HEK293 (cell line): ENCODE data around the gene LGALS4.
"Not testable (repeated sequence)": the region's sequence is repeated elsewhere in the genome, so short reads cannot be mapped to it uniquely, and the experiment has no call there.

Experiments used
- CTCF ChIA-PET: fragments of 350-600 bp; formaldehyde crosslinking; extraction: SDS; loops from one replicate; lab custom pipeline; 2021; ENCODE audit warnings: antibody characterized with exemption; lab: Yijun Ruan, JAX
- POLR2A ChIA-PET: fragments of 300-600 bp; formaldehyde crosslinking; extraction: SDS; loops from one replicate; lab custom pipeline; 2020; ENCODE audit warnings: antibody characterized with exemption, inconsistent platforms; lab: Yijun Ruan, JAX
- H3K27ac ChIP-seq: fragments of 200-500 bp; sonication (Bioruptor generic); 2 replicates; pipeline ENCODE4 v1.5.1; 2014; ENCODE audit warnings: low read depth, low read length, control low read depth, inconsistent platforms; ENCODE audit errors: extremely low read depth
- H3K36me3 ChIP-seq, 2 experiments: fragments of 200-500 bp in 1 of 2; sonication (Bioruptor generic) in 1 of 2; 1 replicate in 1 of 2; 2 replicates in 1 of 2; pipeline ENCODE4 v1.5.1; 2014 to 2017; ENCODE audit warnings: inconsistent platforms in 2 of 2, low read length in 2 of 2; ENCODE audit not compliant: control insufficient read depth in 2 of 2, insufficient read depth in 1 of 2
- H3K4me1 ChIP-seq: fragments of 200-500 bp; sonication (Bioruptor generic); 2 replicates; pipeline ENCODE4 v1.5.1; 2014; ENCODE audit warnings: mild to moderate bottlenecking, low read length, inconsistent platforms; ENCODE audit not compliant: control insufficient read depth, insufficient read depth
- H3K4me3 ChIP-seq: 2 replicates; pipeline ENCODE4 v1.5.1; 2011; ENCODE audit warnings: low read depth, mild to moderate bottlenecking, control low read depth, low read length, moderate library complexity
- H3K9me3 ChIP-seq: fragments of 200-500 bp; sonication (Bioruptor generic); 2 replicates; pipeline ENCODE4 v1.5.1; 2014; ENCODE audit warnings: low read depth, low read length, inconsistent platforms; ENCODE audit not compliant: control insufficient read depth, insufficient read depth
- GLIS1 ChIP-seq: fragments of 450-650 bp; formaldehyde crosslinking; IDR thresholded peaks from 2 replicates; pipeline ENCODE4 v1.5.1; 2016; ENCODE audit warnings: missing biosample characterization, missing genetic modification characterization
- KLF10 ChIP-seq: fragments of 450-650 bp; IDR thresholded peaks from 2 replicates; pipeline ENCODE4 v1.5.1; 2018; ENCODE audit warnings: missing biosample characterization, mild to moderate bottlenecking, missing genetic modification characterization
- PRDM1 ChIP-seq: fragments of 450-650 bp; formaldehyde crosslinking; IDR thresholded peaks from 2 replicates; pipeline ENCODE4; 2016; ENCODE audit warnings: missing biosample characterization, missing genetic modification characterization
- REPIN1 ChIP-seq: fragments of 450-650 bp; formaldehyde crosslinking; IDR thresholded peaks from 2 replicates; pipeline ENCODE4 v1.5.1; 2017; ENCODE audit warnings: missing biosample characterization, missing genetic modification characterization, low read depth
- SCRT1 ChIP-seq: fragments of 450-650 bp; formaldehyde crosslinking; IDR thresholded peaks from 2 replicates; pipeline ENCODE4 v1.5.1; 2016; ENCODE audit warnings: missing biosample characterization, missing genetic modification characterization, borderline replicate concordance
- SP2 ChIP-seq: fragments of 450-650 bp; formaldehyde crosslinking; IDR thresholded peaks from 2 replicates; pipeline ENCODE4 v1.5.1; 2016; ENCODE audit warnings: missing biosample characterization, missing genetic modification characterization
- ZBTB17 ChIP-seq: fragments of 450-650 bp; formaldehyde crosslinking; IDR thresholded peaks from 2 replicates; pipeline ENCODE4 v1.5.1; 2016; ENCODE audit warnings: missing biosample characterization, missing genetic modification characterization
- ZFP37 ChIP-seq: fragments of 450-650 bp; formaldehyde crosslinking; IDR thresholded peaks from 2 replicates; pipeline ENCODE4 v1.5.1; 2016; ENCODE audit warnings: missing biosample characterization, missing genetic modification characterization
- ZNF121 ChIP-seq: fragments of 450-650 bp; formaldehyde crosslinking; IDR thresholded peaks from 2 replicates; pipeline ENCODE4 v1.5.1; 2016; ENCODE audit warnings: missing biosample characterization, missing genetic modification characterization
- ZNF155 ChIP-seq: fragments of 450-650 bp; formaldehyde crosslinking; IDR thresholded peaks from 2 replicates; pipeline ENCODE4 v1.5.1; 2016; ENCODE audit warnings: missing biosample characterization, missing genetic modification characterization
- ZNF324 ChIP-seq: fragments of 450-650 bp; formaldehyde crosslinking; IDR thresholded peaks from 2 replicates; pipeline ENCODE4 v1.5.1; 2016; ENCODE audit warnings: missing biosample characterization, missing genetic modification characterization
- ZNF335 ChIP-seq: fragments of 450-650 bp; formaldehyde crosslinking; conservative IDR thresholded peaks from 2 replicates; pipeline ENCODE4 v1.5.1; 2016; ENCODE audit warnings: missing biosample characterization, missing genetic modification characterization
- ZNF350 ChIP-seq: fragments of 450-650 bp; formaldehyde crosslinking; IDR thresholded peaks from 2 replicates; pipeline ENCODE4 v1.5.0; 2017; ENCODE audit warnings: missing biosample characterization, mild to moderate bottlenecking, missing genetic modification characterization
- ZNF391 ChIP-seq: fragments of 450-650 bp; formaldehyde crosslinking; IDR thresholded peaks from 2 replicates; pipeline ENCODE4 v1.5.1; 2016; ENCODE audit warnings: low read depth, missing biosample characterization, missing genetic modification characterization, borderline replicate concordance
- ZNF544 ChIP-seq: fragments of 450-650 bp; formaldehyde crosslinking; IDR thresholded peaks from 2 replicates; pipeline ENCODE4 v1.5.0; 2017; ENCODE audit warnings: missing biosample characterization, missing genetic modification characterization
- ZNF571 ChIP-seq: fragments of 450-650 bp; formaldehyde crosslinking; IDR thresholded peaks from 2 replicates; pipeline ENCODE4 v1.5.0; 2017; ENCODE audit warnings: missing biosample characterization, missing genetic modification characterization
- ZNF596 ChIP-seq: fragments of 450-650 bp; IDR thresholded peaks from 2 replicates; pipeline ENCODE4 v1.5.0; 2018; ENCODE audit warnings: missing biosample characterization, mild to moderate bottlenecking, missing genetic modification characterization, moderate library complexity
- ZNF626 ChIP-seq: fragments of 450-650 bp; sonication (Bioruptor Pico); formaldehyde crosslinking; IDR thresholded peaks from 2 replicates; pipeline ENCODE4 v1.5.1; 2018; ENCODE audit warnings: missing biosample characterization, missing genetic modification characterization, inconsistent platforms
- ZNF629 ChIP-seq: fragments of 450-650 bp; formaldehyde crosslinking; IDR thresholded peaks from 2 replicates; pipeline ENCODE4 v1.5.1; 2017; ENCODE audit warnings: missing biosample characterization, missing genetic modification characterization
- ZNF768 ChIP-seq: fragments of 450-650 bp; formaldehyde crosslinking; IDR thresholded peaks from 2 replicates; pipeline ENCODE4 v1.5.1; 2018; ENCODE audit warnings: missing biosample characterization, mild to moderate bottlenecking, missing genetic modification characterization
- TF ChIP-seq, protein P1 (sequence below): fragments of 450-650 bp; formaldehyde crosslinking; IDR thresholded peaks from 2 replicates; pipeline ENCODE4 v1.5.1; 2016; ENCODE audit warnings: missing biosample characterization, missing genetic modification characterization
- TF ChIP-seq, protein P2 (sequence below): sonication (generic); formaldehyde crosslinking; IDR thresholded peaks from 2 replicates; pipeline ENCODE4 v1.8.1; 2022; ENCODE audit warnings: mild to moderate bottlenecking, moderate library complexity, missing genetic modification reagents

LGALS4 gene

GRCh38 chr19:38816131-38816750 lies 3.5 kb upstream of the LGALS4 start:
- H3K9me3 ChIP-seq = no peaks in the 10 kb centered on the region
- 0 out of 2 replicates have a peak, but pooled peaks have one; percentile 8 for TF ChIP-seq SP2 (tag by site-specific recombination)
- TF ChIP-seq ZNF768 (tag by site-specific recombination) = no peak
- ChIA-PET POLR2A (interaction anchor here (0.5 kb wide), 1 partner anchor 14 kb away, joined by 3 read pairs; no protein-coding TSS in a partner anchor), CTCF (interaction anchor here (0.6 kb wide), 1 partner anchor 182 kb away, joined by 3 read pairs; no protein-coding TSS in a partner anchor)
- H3K4me3 ChIP-seq = no peak overlapping the region
- no peak overlapping the region for H3K27ac ChIP-seq
- peaks cover 7% of the 10 kb centered on the region for H3K4me1 ChIP-seq
- H3K36me3 ChIP-seq = peaks cover 19 to 24% of the 10 kb centered on the region in 2 experiments

DNA sequence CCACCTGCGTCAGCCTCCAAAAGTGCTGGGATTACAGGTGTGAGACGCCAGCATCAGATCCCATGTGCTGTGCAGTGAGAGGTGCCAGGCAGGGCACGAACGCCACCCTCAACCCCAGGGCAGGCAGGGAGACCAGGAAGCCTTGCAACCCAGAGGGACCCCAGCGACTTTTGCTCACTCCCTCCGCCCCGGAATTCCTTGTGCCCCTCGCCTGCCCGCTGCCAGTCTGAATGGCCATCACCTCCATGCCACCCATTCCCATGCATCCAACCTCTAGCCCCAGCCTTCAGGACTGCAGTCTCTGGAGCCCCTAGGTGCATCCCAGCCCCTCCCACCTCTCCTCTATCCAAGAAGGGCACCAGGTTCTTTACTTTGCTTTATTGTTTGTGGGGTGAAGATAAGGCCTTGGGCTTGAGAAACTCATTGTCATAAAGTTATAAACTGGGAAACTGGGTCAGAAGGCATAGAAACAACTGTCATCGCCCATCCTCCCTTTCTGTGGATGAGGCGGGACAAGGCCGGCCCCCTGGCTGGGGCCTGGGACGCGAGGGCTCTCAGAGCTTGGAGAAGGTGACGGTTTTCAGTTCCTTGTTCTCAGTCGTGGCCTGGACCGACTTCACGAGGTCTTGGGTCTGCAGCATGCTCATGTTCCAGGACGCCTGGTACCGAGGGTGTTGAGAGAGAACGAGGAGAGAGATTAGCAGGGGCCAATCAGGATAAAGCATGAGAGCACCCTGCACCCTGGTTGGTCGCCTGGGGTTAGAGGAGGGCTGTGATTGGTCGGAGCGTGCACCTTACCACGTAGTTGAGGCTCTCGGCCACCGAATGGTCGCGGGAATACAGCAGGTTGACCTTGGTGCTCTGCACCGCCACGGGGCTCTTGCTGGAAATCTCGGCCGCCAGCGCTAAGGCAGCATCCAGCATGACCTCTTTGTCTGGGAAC lies 2.6 kb upstream of the LGALS4 start:
- CTCF ChIA-PET = interaction anchor here (0.6 to 1.4 kb wide), 3 partner anchors 16 to 181 kb away, joined by 3 to 7 read pairs (median 3); partner anchors contain the start of gene ECH1

DNA sequence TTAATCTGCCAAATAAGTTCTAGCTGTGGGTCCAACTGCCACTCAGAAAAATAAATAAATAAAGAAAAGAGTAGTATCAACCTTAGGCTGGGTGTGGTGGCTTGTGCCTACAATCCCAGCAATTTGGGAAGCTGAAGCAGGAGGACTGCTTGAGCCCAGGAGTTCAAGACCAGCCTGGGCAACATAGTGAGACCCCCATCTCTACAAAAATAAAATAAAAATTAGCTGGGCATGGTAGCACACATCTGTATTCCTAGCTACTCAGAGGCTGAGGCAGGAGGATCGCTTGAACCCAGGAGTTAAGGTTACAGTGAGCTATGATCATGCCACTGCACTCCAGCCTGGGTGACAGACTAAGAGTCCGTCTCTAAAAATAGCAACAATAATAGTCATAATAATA lies 1.2 kb upstream of the LGALS4 start:
- peak; percentile 92 for TF ChIP-seq ZNF121
- POLR2A ChIA-PET = interaction anchor here (0.6 to 1.4 kb wide), 4 partner anchors 11 to 128 kb away, joined by 3 to 5 read pairs (median 4); no protein-coding TSS in a partner anchor
- H3K9me3 ChIP-seq, H3K27ac ChIP-seq, H3K4me1 ChIP-seq, H3K4me3 ChIP-seq: not testable (repeated sequence)
- peaks cover 10 to 24% of the 10 kb centered on the region in 2 experiments for H3K36me3 ChIP-seq
- CTCF ChIA-PET = interaction anchor here (0.6 to 1.4 kb wide), 8 partner anchors 15 to 292 kb away, joined by 3 to 7 read pairs (median 3); partner anchors contain the start of genes ECH1, MRPS12 and SARS2

More for the DNA sequence above, 2.6 kb upstream of the LGALS4 start:
- H3K27ac ChIP-seq = no peak overlapping the region
- H3K9me3 ChIP-seq = no peaks in the 10 kb centered on the region
- POLR2A ChIA-PET = interaction anchor here (0.5 to 1.4 kb wide), 2 partner anchors 9 to 15 kb away, joined by 3 read pairs; no protein-coding TSS in a partner anchor
- H3K4me1 ChIP-seq = peaks cover 7% of the 10 kb centered on the region
- H3K4me3 ChIP-seq = no peak overlapping the region
- no peak for TF ChIP-seq SCRT1 (tag by site-specific recombination)
- TF ChIP-seq, protein P1, sequence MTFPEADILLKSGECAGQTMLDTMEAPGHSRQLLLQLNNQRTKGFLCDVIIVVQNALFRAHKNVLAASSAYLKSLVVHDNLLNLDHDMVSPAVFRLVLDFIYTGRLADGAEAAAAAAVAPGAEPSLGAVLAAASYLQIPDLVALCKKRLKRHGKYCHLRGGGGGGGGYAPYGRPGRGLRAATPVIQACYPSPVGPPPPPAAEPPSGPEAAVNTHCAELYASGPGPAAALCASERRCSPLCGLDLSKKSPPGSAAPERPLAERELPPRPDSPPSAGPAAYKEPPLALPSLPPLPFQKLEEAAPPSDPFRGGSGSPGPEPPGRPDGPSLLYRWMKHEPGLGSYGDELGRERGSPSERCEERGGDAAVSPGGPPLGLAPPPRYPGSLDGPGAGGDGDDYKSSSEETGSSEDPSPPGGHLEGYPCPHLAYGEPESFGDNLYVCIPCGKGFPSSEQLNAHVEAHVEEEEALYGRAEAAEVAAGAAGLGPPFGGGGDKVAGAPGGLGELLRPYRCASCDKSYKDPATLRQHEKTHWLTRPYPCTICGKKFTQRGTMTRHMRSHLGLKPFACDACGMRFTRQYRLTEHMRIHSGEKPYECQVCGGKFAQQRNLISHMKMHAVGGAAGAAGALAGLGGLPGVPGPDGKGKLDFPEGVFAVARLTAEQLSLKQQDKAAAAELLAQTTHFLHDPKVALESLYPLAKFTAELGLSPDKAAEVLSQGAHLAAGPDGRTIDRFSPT (tag by site-specific recombination) = peak; percentile 81
- peak; percentile 61 for TF ChIP-seq SP2 (tag by site-specific recombination)
- peaks cover 14 to 24% of the 10 kb centered on the region in 2 experiments for H3K36me3 ChIP-seq

DNA sequence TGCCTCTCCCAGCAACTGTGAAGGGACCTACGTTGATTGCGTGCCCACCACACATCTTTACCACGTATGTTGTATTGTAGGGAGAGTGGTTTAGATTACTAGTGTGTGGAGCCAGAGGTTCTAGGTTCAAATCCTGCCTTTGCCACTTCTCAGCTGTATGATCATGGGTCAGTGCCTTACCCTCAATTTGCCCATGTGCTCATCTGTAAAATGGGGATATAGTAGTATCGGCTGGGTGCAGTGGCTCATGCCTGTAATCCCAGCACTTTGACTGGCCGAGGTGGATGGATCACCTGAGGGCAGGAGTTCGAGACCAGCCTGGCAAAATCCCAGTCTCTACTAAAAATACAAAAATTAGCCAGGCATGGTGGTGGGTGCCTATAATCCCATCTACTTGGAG lies 578 bp upstream of the LGALS4 start:
- CTCF ChIA-PET = interaction anchor here (0.6 to 1.4 kb wide), 6 partner anchors 18 to 292 kb away, joined by 3 to 7 read pairs (median 4); partner anchors contain the start of genes ECH1, MRPS12 and SARS2
- Histone ChIP-seq H3K27ac (no peak overlapping the region), H3K9me3 (no peaks in the 10 kb centered on the region), H3K36me3 (peaks cover 10 to 24% of the 10 kb centered on the region in 2 experiments), H3K4me1 (no peaks in the 10 kb centered on the region), H3K4me3 (no peak overlapping the region)
- POLR2A ChIA-PET = interaction anchor here (0.6 to 0.7 kb wide), 2 partner anchors 31 to 1154 kb away, joined by 4 to 5 read pairs; no protein-coding TSS in a partner anchor
- TF ChIP-seq REPIN1 = no peak
- TF ChIP-seq ZBTB17 (tag by site-specific recombination) = no peak
- no peak for TF ChIP-seq ZNF335 (tag by site-specific recombination)
- TF ChIP-seq ZNF571 (tag by site-specific recombination) = no peak
- TF ChIP-seq, protein P2, sequence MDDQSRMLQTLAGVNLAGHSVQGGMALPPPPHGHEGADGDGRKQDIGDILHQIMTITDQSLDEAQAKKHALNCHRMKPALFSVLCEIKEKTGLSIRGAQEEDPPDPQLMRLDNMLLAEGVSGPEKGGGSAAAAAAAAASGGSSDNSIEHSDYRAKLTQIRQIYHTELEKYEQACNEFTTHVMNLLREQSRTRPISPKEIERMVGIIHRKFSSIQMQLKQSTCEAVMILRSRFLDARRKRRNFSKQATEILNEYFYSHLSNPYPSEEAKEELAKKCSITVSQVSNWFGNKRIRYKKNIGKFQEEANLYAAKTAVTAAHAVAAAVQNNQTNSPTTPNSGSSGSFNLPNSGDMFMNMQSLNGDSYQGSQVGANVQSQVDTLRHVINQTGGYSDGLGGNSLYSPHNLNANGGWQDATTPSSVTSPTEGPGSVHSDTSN (CRISPR knock-in tag) = no peak
- no peak for TF ChIP-seq ZNF350 (tag by site-specific recombination)
- no peak for TF ChIP-seq ZNF324 (tag by site-specific recombination)
- TF ChIP-seq ZNF629 (tag by site-specific recombination) = no peak
- TF ChIP-seq KLF10 (tag by site-specific recombination) = no peak
- no peak for TF ChIP-seq GLIS1
- TF ChIP-seq ZFP37 (tag by site-specific recombination) = no peak
- no peak for TF ChIP-seq PRDM1
- TF ChIP-seq ZNF391 (tag by site-specific recombination) = no peak
- no peak for TF ChIP-seq ZNF626 (tag by site-specific recombination)
- no peak for TF ChIP-seq ZNF155 (tag by site-specific recombination)
- no peak for TF ChIP-seq ZNF544
- TF ChIP-seq ZNF596 (tag by site-specific recombination) = no peak
